ENCODE measurements around the gene CMC2. TPM values are rescaled to one million over a fixed set of nuclear protein-coding genes. Genes with fewer than 3 reads are reported as not detected.

The CMC2 gene
- polyA plus RNA-seq, 1 donor from 2014 or later = 172 TPM

GRCh38 chr16:80947708-80948625, 58.7 kb downstream of the CMC2 start:
- Histone ChIP-seq H3K9me3 (ENCODE audit: low read length) (no peaks in the 10 kb centered on the region), H3F3A (ENCODE audit: insufficient read depth, low read length, poor library complexity, severe bottlenecking) (no peaks in the 10 kb centered on the region), H2AFZ (ENCODE audit: low read depth, low read length) (no peak overlapping the region), H3K36me3 (ENCODE audit: insufficient read depth, low read length) (no peaks in the 10 kb centered on the region), H3K27ac (ENCODE audit: low read length) (no peak overlapping the region), H3K27me3 (ENCODE audit: insufficient read depth, low read depth, low read length) (no peaks in the 10 kb centered on the region), H3K79me2 (replicated peaks; ENCODE audit: insufficient read depth, low read length) (no peaks in the 10 kb centered on the region), H3K9me2 (ENCODE audit: insufficient read depth, low read length) (no peaks in the 10 kb centered on the region), H4K20me1 (ENCODE audit: insufficient read depth) (no peaks in the 10 kb centered on the region), H3K9ac (ENCODE audit: low read length) (no peak overlapping the region), H3K4me2 (ENCODE audit: low read length) (no peak overlapping the region), H3K4me3 (ENCODE audit: low read length) (no peak overlapping the region)
- TF ChIP-seq EZH2 (IDR thresholded peaks at IDR 0.05; ENCODE audit: borderline replicate concordance, insufficient read depth, low read length, poor library complexity, severe bottlenecking) (no peak), REST (IDR thresholded peaks at IDR 0.05; ENCODE audit: borderline replicate concordance) (no peak), SMC3 (conservative IDR thresholded peaks at IDR 0.05; ENCODE audit: poor library complexity) (no peak), EP300 (conservative IDR thresholded peaks at IDR 0.05; ENCODE audit: poor library complexity, severe bottlenecking) (no peak), POLR2AphosphoS5 (IDR thresholded peaks at IDR 0.05) (no peak), TAF1 (IDR thresholded peaks at IDR 0.05; ENCODE audit: low read depth) (no peak), CTCF (IDR thresholded peaks at IDR 0.05; ENCODE audit: poor library complexity, severe bottlenecking) (no peak), RAD21 (conservative IDR thresholded peaks at IDR 0.05) (no peak), MXI1 (conservative IDR thresholded peaks at IDR 0.05; ENCODE audit: poor library complexity, severe bottlenecking) (no peak)

GRCh38 chr16:80947239-80947638, 59.4 kb downstream of the CMC2 start:
- H3K79me2 ChIP-seq (replicated peaks; ENCODE audit: insufficient read depth, low read length) = no peaks in the 10 kb centered on the region
- no peaks in the 10 kb centered on the region for H3K9me3 ChIP-seq (ENCODE audit: low read length)
- no peaks in the 10 kb centered on the region for H3K36me3 ChIP-seq (ENCODE audit: insufficient read depth, low read length)
- H4K20me1 ChIP-seq (ENCODE audit: insufficient read depth) = no peaks in the 10 kb centered on the region
- no peaks in the 10 kb centered on the region for H3F3A ChIP-seq (ENCODE audit: insufficient read depth, low read length, poor library complexity, severe bottlenecking)
- H3K4me2 ChIP-seq (ENCODE audit: low read length) = no peak overlapping the region
- no peak overlapping the region for H3K9ac ChIP-seq (ENCODE audit: low read length)
- no peak overlapping the region for H3K27ac ChIP-seq (ENCODE audit: low read length)
- H3K27me3 ChIP-seq (ENCODE audit: insufficient read depth, low read depth, low read length) = no peaks in the 10 kb centered on the region
- no peak overlapping the region for H3K4me3 ChIP-seq (ENCODE audit: low read length)
- no peaks in the 10 kb centered on the region for H3K9me2 ChIP-seq (ENCODE audit: insufficient read depth, low read length)
- H2AFZ ChIP-seq (ENCODE audit: low read depth, low read length) = no peak overlapping the region
- TF ChIP-seq EZH2 (IDR thresholded peaks at IDR 0.05; ENCODE audit: borderline replicate concordance, insufficient read depth, low read length, poor library complexity, severe bottlenecking) = no peak
- no peak for TF ChIP-seq EP300 (conservative IDR thresholded peaks at IDR 0.05; ENCODE audit: poor library complexity, severe bottlenecking)
- no peak for TF ChIP-seq SMC3 (conservative IDR thresholded peaks at IDR 0.05; ENCODE audit: poor library complexity)
- TF ChIP-seq REST (IDR thresholded peaks at IDR 0.05; ENCODE audit: borderline replicate concordance) = no peak
- TF ChIP-seq POLR2AphosphoS5 (IDR thresholded peaks at IDR 0.05) = no peak
- no peak for TF ChIP-seq CTCF (IDR thresholded peaks at IDR 0.05; ENCODE audit: poor library complexity, severe bottlenecking)
- TF ChIP-seq MXI1 (conservative IDR thresholded peaks at IDR 0.05; ENCODE audit: poor library complexity, severe bottlenecking) = no peak
- no peak for TF ChIP-seq RAD21 (conservative IDR thresholded peaks at IDR 0.05)
- no peak for TF ChIP-seq TAF1 (IDR thresholded peaks at IDR 0.05; ENCODE audit: low read depth)
